Nephron progenitor cell (in vitro differentiated cells): Measurements from ENCODE around the gene ASTN2.
A peak's percentile ranks its signal among the peaks of the same experiment; 100 is the strongest.

Experiments
- DNase-seq: peaks from one replicate; pipeline ENCODE4 v3.0.0; 2021
- H3K27ac Mint-ChIP-seq: 2 replicates; pipeline ENCODE4 v1.8.0; 2021; ENCODE audit warnings: mild to moderate bottlenecking, moderate library complexity, mixed read lengths
- H3K27me3 Mint-ChIP-seq: 2 replicates; pipeline ENCODE4 v1.8.0; 2021; ENCODE audit warnings: mild to moderate bottlenecking, low read depth, mixed read lengths; ENCODE audit not compliant: poor library complexity
- H3K36me3 Mint-ChIP-seq: 2 replicates; pipeline ENCODE4 v1.8.0; 2021; ENCODE audit warnings: low read depth, mixed read lengths
- H3K4me1 Mint-ChIP-seq: 2 replicates; pipeline ENCODE4 v1.8.0; 2021; ENCODE audit warnings: mixed read lengths
- H3K4me3 Mint-ChIP-seq: 2 replicates; pipeline ENCODE4 v1.8.0; 2021; ENCODE audit warnings: mild to moderate bottlenecking, moderate library complexity, mixed read lengths
- H3K9me3 Mint-ChIP-seq: 2 replicates; pipeline ENCODE4 v1.8.0; 2021; ENCODE audit warnings: mild to moderate bottlenecking, moderate library complexity, mixed read lengths
- TF ChIP-seq, protein P1 (sequence below): fragments of 200-600 bp; sonication (generic); IDR thresholded peaks from 2 replicates; pipeline ENCODE4 v1.5.0; 2021; ENCODE audit warnings: antibody characterized with exemption

Gene ASTN2

GRCh38 chr9:116716438-116716837, 698.4 kb downstream of the ASTN2 start:
- peaks cover 5% of the 10 kb centered on the region for H3K4me1 Mint-ChIP-seq
- no peak overlapping the region for H3K27ac Mint-ChIP-seq
- H3K36me3 Mint-ChIP-seq, result peaks cover 7% of the 10 kb centered on the region
- H3K27me3 Mint-ChIP-seq, result peaks cover 15% of the 10 kb centered on the region
- DNase-seq, result no peak
- TF ChIP-seq, protein P1, sequence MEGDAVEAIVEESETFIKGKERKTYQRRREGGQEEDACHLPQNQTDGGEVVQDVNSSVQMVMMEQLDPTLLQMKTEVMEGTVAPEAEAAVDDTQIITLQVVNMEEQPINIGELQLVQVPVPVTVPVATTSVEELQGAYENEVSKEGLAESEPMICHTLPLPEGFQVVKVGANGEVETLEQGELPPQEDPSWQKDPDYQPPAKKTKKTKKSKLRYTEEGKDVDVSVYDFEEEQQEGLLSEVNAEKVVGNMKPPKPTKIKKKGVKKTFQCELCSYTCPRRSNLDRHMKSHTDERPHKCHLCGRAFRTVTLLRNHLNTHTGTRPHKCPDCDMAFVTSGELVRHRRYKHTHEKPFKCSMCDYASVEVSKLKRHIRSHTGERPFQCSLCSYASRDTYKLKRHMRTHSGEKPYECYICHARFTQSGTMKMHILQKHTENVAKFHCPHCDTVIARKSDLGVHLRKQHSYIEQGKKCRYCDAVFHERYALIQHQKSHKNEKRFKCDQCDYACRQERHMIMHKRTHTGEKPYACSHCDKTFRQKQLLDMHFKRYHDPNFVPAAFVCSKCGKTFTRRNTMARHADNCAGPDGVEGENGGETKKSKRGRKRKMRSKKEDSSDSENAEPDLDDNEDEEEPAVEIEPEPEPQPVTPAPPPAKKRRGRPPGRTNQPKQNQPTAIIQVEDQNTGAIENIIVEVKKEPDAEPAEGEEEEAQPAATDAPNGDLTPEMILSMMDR, result no peak
- H3K9me3 Mint-ChIP-seq, result peaks cover 8% of the 10 kb centered on the region
- no peak overlapping the region for H3K4me3 Mint-ChIP-seq

DNA sequence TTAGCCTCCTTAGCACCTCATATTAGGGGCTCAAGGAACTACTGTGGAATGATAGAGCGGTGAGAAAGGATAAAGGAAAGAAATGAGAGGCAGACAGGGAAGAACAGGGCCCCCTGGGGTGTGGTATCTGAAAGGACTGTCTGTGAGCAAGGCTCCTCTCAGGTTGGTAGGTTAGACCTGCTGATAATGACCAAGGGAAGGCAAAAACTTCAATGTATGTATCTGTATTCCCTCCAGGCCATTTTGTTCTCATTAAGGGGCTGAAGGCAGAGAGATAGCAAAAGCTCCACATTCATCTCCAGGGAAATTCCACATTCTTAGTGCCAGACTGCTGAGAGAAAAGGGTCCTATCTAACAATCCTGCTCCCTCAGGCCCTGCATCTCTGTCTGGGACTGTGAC, 699.1 kb downstream of the ASTN2 start:
- TF ChIP-seq, protein P1, result no peak
- Mint-ChIP-seq H3K27me3 (peaks cover 15% of the 10 kb centered on the region), H3K27ac (no peak overlapping the region), H3K4me1 (peaks cover 5% of the 10 kb centered on the region), H3K9me3 (peaks cover 8% of the 10 kb centered on the region), H3K4me3 (no peak overlapping the region), H3K36me3 (peaks cover 7% of the 10 kb centered on the region)
- no peak for DNase-seq

DNA sequence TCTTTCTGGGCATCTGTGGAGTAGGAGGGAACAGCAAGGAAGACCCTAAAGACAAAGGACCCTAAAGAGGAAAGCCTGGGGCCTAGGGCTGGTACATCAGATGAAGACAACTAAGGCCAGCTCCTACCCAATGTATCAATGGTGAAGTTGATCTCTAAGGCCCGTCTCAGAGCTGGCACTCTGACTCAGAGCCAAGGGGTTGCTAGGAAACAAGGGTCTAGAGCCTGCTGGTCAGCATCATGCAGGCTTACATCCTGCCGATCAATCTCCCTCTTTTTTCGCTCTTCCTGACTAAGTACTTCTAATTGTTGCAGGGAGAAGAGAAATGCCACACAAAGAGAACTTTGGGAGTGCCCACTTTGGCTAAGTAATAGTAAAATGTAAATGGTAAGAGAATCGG, 701.6 kb downstream of the ASTN2 start:
- Mint-ChIP-seq H3K4me1 (peaks cover 5% of the 10 kb centered on the region), H3K4me3 (no peak overlapping the region), H3K27me3 (peaks cover 8% of the 10 kb centered on the region), H3K36me3 (no peaks in the 10 kb centered on the region), H3K9me3 (no peaks in the 10 kb centered on the region), H3K27ac (no peak overlapping the region)
- DNase-seq, result no peak
- TF ChIP-seq, protein P1, result no peak

DNA sequence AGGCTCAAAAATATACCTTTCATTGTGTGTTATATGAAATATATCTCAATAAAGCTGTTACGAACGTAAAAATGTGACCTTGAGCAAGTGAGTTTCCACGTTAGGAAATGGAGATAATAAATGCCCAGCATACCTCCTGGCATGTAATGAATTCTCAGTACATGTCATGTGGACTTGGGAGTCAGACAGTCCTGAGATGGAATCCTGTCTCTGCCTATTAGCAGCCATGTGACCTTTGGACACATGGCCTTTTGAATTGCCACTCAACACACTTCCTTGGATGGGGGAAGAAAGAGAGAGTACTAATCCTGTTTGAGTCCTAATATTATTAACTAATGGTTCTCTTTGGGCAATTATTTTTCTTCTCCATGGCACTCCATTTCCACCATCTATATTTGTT, 702.1 kb downstream of the ASTN2 start:
- TF ChIP-seq, protein P1, result no peak
- no peak overlapping the region for H3K4me3 Mint-ChIP-seq
- no peak for DNase-seq
- H3K27ac Mint-ChIP-seq, result no peak overlapping the region
- peaks cover 5% of the 10 kb centered on the region for H3K4me1 Mint-ChIP-seq
- H3K9me3 Mint-ChIP-seq, result no peaks in the 10 kb centered on the region
- H3K36me3 Mint-ChIP-seq, result no peaks in the 10 kb centered on the region
- peaks cover 4% of the 10 kb centered on the region for H3K27me3 Mint-ChIP-seq

- Mint-ChIP-seq H3K4me1 (no peaks in the 10 kb centered on the region), H3K36me3 (peaks cover 13% of the 10 kb centered on the region), H3K27me3 (no peaks in the 10 kb centered on the region), H3K9me3 (no peaks in the 10 kb centered on the region), H3K4me3 (no peak overlapping the region), H3K27ac (peak overlapping the region; percentile 36)
- TF ChIP-seq, protein P1, result no peak
- no peak for DNase-seq
Measured at GRCh38 chr9:116706310-116707290, 708.3 kb downstream of the ASTN2 start.

- DNase-seq, result no peak
- Mint-ChIP-seq H3K4me1 (no peaks in the 10 kb centered on the region), H3K4me3 (no peak overlapping the region), H3K27me3 (no peaks in the 10 kb centered on the region), H3K9me3 (no peaks in the 10 kb centered on the region), H3K27ac (no peak overlapping the region), H3K36me3 (peaks cover 24% of the 10 kb centered on the region)
- TF ChIP-seq, protein P1, result no peak
Measured at GRCh38 chr9:116705531-116705930, 709.3 kb downstream of the ASTN2 start.
